K562 (cell line): Measurements from ENCODE around the gene DDX51. TPM values are rescaled to one million over a fixed set of nuclear protein-coding genes. Genes with fewer than 3 reads are reported as not detected.

Source experiments
- BCOR ChIP-seq: fragments of 450-650 bp; IDR thresholded peaks from 2 replicates; pipeline ENCODE4 v1.6.1; 2016
- BMI1 ChIP-seq: fragments of 150-350 bp; IDR thresholded peaks from 2 replicates; pipeline ENCODE4 v1.6.1; 2014; ENCODE audit warnings: low read length
- BRD4 ChIP-seq: fragments of 200-600 bp; sonication (generic); IDR thresholded peaks from 2 replicates; pipeline ENCODE4 v1.6.1; 2017; ENCODE audit warnings: inconsistent platforms
- CBX5 ChIP-seq: IDR thresholded peaks from 2 replicates; pipeline ENCODE4 v1.6.1; 2014; ENCODE audit warnings: low read depth, borderline replicate concordance
- E2F6 ChIP-seq, 2 experiments: IDR thresholded peaks; 2 replicates each; pipeline ENCODE4 v1.6.1; 2011; ENCODE audit warnings: borderline replicate concordance in 1 of 2, control low read depth in 1 of 2, low read depth in 1 of 2, low read length in 1 of 2, mild to moderate bottlenecking in 1 of 2, mixed read lengths in 1 of 2, moderate library complexity in 1 of 2; ENCODE audit not compliant: insufficient read depth in 1 of 2, insufficient read length in 1 of 2, poor library complexity in 1 of 2, severe bottlenecking in 1 of 2; ENCODE audit errors: extremely low read depth in 1 of 2
- FOSL1 ChIP-seq: fragments of 200-800 bp; sonication (Bioruptor generic); conservative IDR thresholded peaks from 2 replicates; pipeline ENCODE4 v1.6.1; 2016; ENCODE audit warnings: missing genetic modification characterization, missing compliant biosample characterization
- POU5F1 ChIP-seq: fragments of 150-350 bp; IDR thresholded peaks from 2 replicates; pipeline ENCODE4 v1.6.1; 2014; ENCODE audit warnings: borderline replicate concordance, low read length, low read depth, mild to moderate bottlenecking; ENCODE audit not compliant: partially characterized antibody
- RHOXF2B ChIP-seq: fragments of 250-450 bp; sonication (Bioruptor Pico); conservative IDR thresholded peaks from 2 replicates; pipeline ENCODE4 v1.5.1; 2021
- STAG1 ChIP-seq: sonication (generic); formaldehyde crosslinking; IDR thresholded peaks from 2 replicates; pipeline ENCODE4 v1.5.0; 2020; ENCODE audit warnings: missing genetic modification reagents, borderline replicate concordance
- TRIM28 ChIP-seq: fragments of 450-650 bp; IDR thresholded peaks from 2 replicates; pipeline ENCODE4 v1.6.1; 2017
- YBX1 ChIP-seq: fragments of 450-650 bp; IDR thresholded peaks from 2 replicates; pipeline ENCODE4 v1.7.1; 2016; ENCODE audit warnings: mild to moderate bottlenecking
- ZNF232 ChIP-seq: sonication (generic); formaldehyde crosslinking; IDR thresholded peaks from 2 replicates; pipeline ENCODE4 v1.8.0; 2022; ENCODE audit warnings: mild to moderate bottlenecking, missing genetic modification reagents
- ZNF280B ChIP-seq: fragments of 250-450 bp; sonication (Bioruptor Pico); IDR thresholded peaks from 2 replicates; pipeline ENCODE4 v1.5.1; 2021; ENCODE audit warnings: mild to moderate bottlenecking
- ZNF518B ChIP-seq: fragments of 250-450 bp; sonication (Bioruptor Pico); IDR thresholded peaks from 2 replicates; pipeline ENCODE4 v1.5.0; 2021; ENCODE audit warnings: mild to moderate bottlenecking, moderate library complexity
- ZNF592 ChIP-seq: fragments of 450-650 bp; IDR thresholded peaks from 2 replicates; pipeline ENCODE4 v1.6.1; 2017; ENCODE audit warnings: antibody characterized with exemption, mild to moderate bottlenecking
- polyA plus RNA-seq, 8 experiments: library from polyadenylated mRNA; depleted of rRNA in 4 of 8; stranded (reverse) in 5 of 8; unstranded in 3 of 8; fragments of >200 nt; fragmentation: Nextera tagmentation in 2 of 8; fragmentation: Illumina TruSeq in 1 of 8; extraction: Ambion mirVana in 2 of 8; extraction: Trizol in 1 of 8; gene quantifications; 2 replicates each; pipeline versions ENCODE4 v1.2.1 to v1.2.3, GENCODE V29; 2011 to 2014; ENCODE audit warnings: inconsistent platforms in 1 of 8, missing spikeins in 1 of 8
- total RNA-seq, 7 experiments: library from RNA; depleted of rRNA in 6 of 7; stranded (reverse); fragments of >200 nt in 6 of 7; fragmentation: Illumina TruSeq in 2 of 7; extraction: Trizol in 2 of 7; gene quantifications; 2 replicates each; pipeline versions ENCODE4 v1.2.1 to v1.2.3, GENCODE V29; 2011 to 2021; ENCODE audit warnings: low replicate concordance in 1 of 7

Gene DDX51
- total and polyA plus RNA-seq, 9 of the 15 experiments (the other 6 are each of a cell fraction or from before 2014, with no cell fraction given) = 1.1 to 35.9 (median 12.4) TPM

- no peak for TF ChIP-seq E2F6 (IDR thresholded peaks at IDR 0.05; ENCODE audit: borderline replicate concordance in 1 of 2, extremely low read depth in 1 of 2, insufficient read depth in 1 of 2, insufficient read length in 1 of 2, low read depth in 1 of 2, low read length in 1 of 2, poor library complexity in 1 of 2, severe bottlenecking in 1 of 2)
- no peak for TF ChIP-seq ZNF592
- no peak for TF ChIP-seq BMI1
- TF ChIP-seq RHOXF2B (CRISPR knock-in tag) = no peak
- TF ChIP-seq ZNF518B (CRISPR knock-in tag) = no peak
- no peak for TF ChIP-seq STAG1 (CRISPR knock-in tag)
- 0 out of 2 replicates have a peak, but pooled peaks have one; percentile 30 for TF ChIP-seq ZNF232 (CRISPR knock-in tag)
- no peak for TF ChIP-seq TRIM28
- no peak for TF ChIP-seq YBX1
- no peak for TF ChIP-seq FOSL1 (tag)
- TF ChIP-seq CBX5 = peak; percentile 46; the same call in 1 of the 2 replicates
- TF ChIP-seq POU5F1 = peak; percentile 56
- no peak for TF ChIP-seq BRD4
- no peak for TF ChIP-seq BCOR
- TF ChIP-seq ZNF280B (CRISPR knock-in tag) = no peak
Observed at GRCh38 chr12:132144115-132144809, at the start of gene DDX51, which contains the start of gene NOC4L (continued).
